Mononuclear cell (primary cell): Measurements from ENCODE around the gene POLD2. TPM values are rescaled to one million over a fixed set of nuclear protein-coding genes. Genes with fewer than 3 reads are reported as not detected.
A peak's percentile ranks its signal among the peaks of the same experiment; 100 is the strongest.

Experiments used
- H3K27me3 ChIP-seq: 2 replicates; pipeline ENCODE4 v1.6.0; 2011; ENCODE audit warnings: low read length, control low read depth; ENCODE audit not compliant: insufficient read depth
- H3K4me1 ChIP-seq: 2 replicates; pipeline ENCODE4 v1.5.1; 2011; ENCODE audit warnings: mild to moderate bottlenecking, low read length, control low read depth; ENCODE audit not compliant: insufficient read depth
- H3K4me3 ChIP-seq: 2 replicates; pipeline ENCODE4 v1.5.1; 2011; ENCODE audit warnings: mild to moderate bottlenecking, low read length, moderate library complexity
- H3K9me3 ChIP-seq: 2 replicates; pipeline ENCODE4 v1.5.1; 2011; ENCODE audit warnings: low read depth, mild to moderate bottlenecking, control low read depth, low read length
- total RNA-seq: library from RNA; depleted of rRNA; stranded (reverse); fragments of >200 nt; gene quantifications from one replicate; pipeline ENCODE4 v1.2.3, GENCODE V29; 2012

Gene POLD2
- total RNA-seq, 1 donor = 14.9 TPM

GRCh38 chr7:44095781-44096180 is 27.6 kb downstream of the POLD2 start:
- Histone ChIP-seq H3K4me1 (peaks cover 6% of the 10 kb centered on the region), H3K27me3 (no peaks in the 10 kb centered on the region), H3K4me3 (no peak overlapping the region), H3K9me3 (no peaks in the 10 kb centered on the region)

- Histone ChIP-seq H3K4me3 (no peak overlapping the region), H3K4me1 (peaks cover 6% of the 10 kb centered on the region), H3K9me3 (no peaks in the 10 kb centered on the region), H3K27me3 (no peaks in the 10 kb centered on the region)
Measured at GRCh38 chr7:44094883-44095592, 28.3 kb downstream of the POLD2 start.

GRCh38 chr7:44094365-44094764 is 29.0 kb downstream of the POLD2 start:
- Histone ChIP-seq H3K9me3 (no peaks in the 10 kb centered on the region), H3K27me3 (no peaks in the 10 kb centered on the region), H3K4me1 (peaks cover 6% of the 10 kb centered on the region), H3K4me3 (no peak overlapping the region)

GRCh38 chr7:44093102-44093641 is 30.2 kb downstream of the POLD2 start:
- no peaks in the 10 kb centered on the region for H3K9me3 ChIP-seq
- no peak overlapping the region for H3K4me3 ChIP-seq
- H3K27me3 ChIP-seq = no peaks in the 10 kb centered on the region
- H3K4me1 ChIP-seq = peaks cover 6% of the 10 kb centered on the region

GRCh38 chr7:44087911-44088838 is 35.2 kb downstream of the POLD2 start:
- Histone ChIP-seq H3K4me3 (no peak overlapping the region), H3K27me3 (no peaks in the 10 kb centered on the region)

GRCh38 chr7:44086627-44087026 is 36.7 kb downstream of the POLD2 start:
- Histone ChIP-seq H3K4me3 (no peak overlapping the region), H3K27me3 (no peaks in the 10 kb centered on the region), H3K4me1 (peaks cover under 1% of the 10 kb centered on the region), H3K9me3 (no peaks in the 10 kb centered on the region)

More at GRCh38 chr7:44087911-44088838, 35.2 kb downstream of the POLD2 start:
- H3K9me3 ChIP-seq = no peaks in the 10 kb centered on the region
- H3K4me1 ChIP-seq = no peaks in the 10 kb centered on the region

GRCh38 chr7:44085546-44085945 is 37.8 kb downstream of the POLD2 start:
- Histone ChIP-seq H3K4me3 (no peak overlapping the region), H3K27me3 (no peaks in the 10 kb centered on the region), H3K9me3 (no peaks in the 10 kb centered on the region)

GRCh38 chr7:44084701-44085100 is 38.6 kb downstream of the POLD2 start:
- no peaks in the 10 kb centered on the region for H3K9me3 ChIP-seq
- no peaks in the 10 kb centered on the region for H3K27me3 ChIP-seq
- H3K4me3 ChIP-seq = no peak overlapping the region
- H3K4me1 ChIP-seq = peaks cover 20% of the 10 kb centered on the region

More at GRCh38 chr7:44085546-44085945, 37.8 kb downstream of the POLD2 start:
- H3K4me1 ChIP-seq = peaks cover 12% of the 10 kb centered on the region

GRCh38 chr7:44083796-44084195 is 39.6 kb downstream of the POLD2 start:
- Histone ChIP-seq H3K4me1 (peaks cover 23% of the 10 kb centered on the region), H3K4me3 (no peak overlapping the region), H3K9me3 (no peaks in the 10 kb centered on the region), H3K27me3 (no peaks in the 10 kb centered on the region)

- Histone ChIP-seq H3K27me3 (no peaks in the 10 kb centered on the region), H3K4me1 (peaks cover 27% of the 10 kb centered on the region), H3K9me3 (no peaks in the 10 kb centered on the region), H3K4me3 (peak overlapping the region; percentile 59)
Measured at GRCh38 chr7:44082541-44083207, 40.7 kb downstream of the POLD2 start.

GRCh38 chr7:44081266-44081748 is 42.0 kb downstream of the POLD2 start:
- H3K4me1 ChIP-seq = peaks cover 27% of the 10 kb centered on the region
- H3K4me3 ChIP-seq = peak overlapping the region; percentile 74

GRCh38 chr7:44080686-44081265 is 42.6 kb downstream of the POLD2 start:
- Histone ChIP-seq H3K4me3 (no peak overlapping the region), H3K27me3 (no peaks in the 10 kb centered on the region), H3K9me3 (no peaks in the 10 kb centered on the region), H3K4me1 (peaks cover 27% of the 10 kb centered on the region)

More at GRCh38 chr7:44081266-44081748, 42.0 kb downstream of the POLD2 start:
- Histone ChIP-seq H3K9me3 (no peaks in the 10 kb centered on the region), H3K27me3 (no peaks in the 10 kb centered on the region)

- no peak overlapping the region for H3K4me3 ChIP-seq
- no peaks in the 10 kb centered on the region for H3K27me3 ChIP-seq
- H3K9me3 ChIP-seq = no peaks in the 10 kb centered on the region
- peaks cover 27% of the 10 kb centered on the region for H3K4me1 ChIP-seq
Measured at GRCh38 chr7:44080118-44080517, 43.2 kb downstream of the POLD2 start.

- peaks cover 34% of the 10 kb centered on the region for H3K4me1 ChIP-seq
Measured at GRCh38 chr7:44079331-44080021, 43.9 kb downstream of the POLD2 start.

More at GRCh38 chr7:44079331-44080021, 43.9 kb downstream of the POLD2 start:
- H3K9me3 ChIP-seq = no peaks in the 10 kb centered on the region
- no peaks in the 10 kb centered on the region for H3K27me3 ChIP-seq
- no peak overlapping the region for H3K4me3 ChIP-seq
